Peyer's patch (tissue), 4 donors: ENCODE measurements around the gene FANCB.

Source experiments
- CTCF ChIP-seq, 6 experiments: fragments of 450-650 bp in 4 of 6; fragments of 200-600 bp in 2 of 6; sonication (generic) in 1 of 6; IDR thresholded peaks; one replicate each; pipeline ENCODE4 v1.5.1; 2017 to 2019; ENCODE audit warnings: antibody characterized with exemption in 6 of 6, mild to moderate bottlenecking in 3 of 6, moderate library complexity in 1 of 6
- POLR2A ChIP-seq, 2 donors: fragments of 450-650 bp; IDR thresholded peaks; one replicate each; pipeline ENCODE4 v1.5.1; 2017; ENCODE audit warnings: antibody characterized with exemption in 2 of 2, mild to moderate bottlenecking in 2 of 2, moderate library complexity in 2 of 2

- TF ChIP-seq CTCF (IDR thresholded peaks at IDR 0.05) (no peak), POLR2A (IDR thresholded peaks at IDR 0.05) (no peak)
Measured at GRCh38 chrX:14802943-14803710, 69.7 kb downstream of the FANCB start.
